Prostate gland (tissue), 2 donors: ENCODE data around the gene CORO7. TPM values are rescaled to one million over a fixed set of nuclear protein-coding genes. Genes with fewer than 3 reads are reported as not detected.

Source experiments
- DNase-seq: peaks from one replicate; pipeline ENCODE4 v3.0.0-alpha.2; 2019; ENCODE audit warnings: low spot score
- H3K27ac ChIP-seq, 2 donors: fragments of 200-600 bp; sonication (generic); 2 replicates each; pipeline ENCODE4 v1.5.1; 2017 to 2019
- H3K27me3 ChIP-seq: fragments of 200-600 bp; sonication (generic); replicated peaks from 2 replicates; pipeline ENCODE4 v1.5.1; 2019; ENCODE audit not compliant: insufficient read depth
- H3K36me3 ChIP-seq, 2 donors: fragments of 200-600 bp; sonication (generic); 1 replicate in 1 of 2; 2 replicates in 1 of 2; pipeline versions ENCODE4 v1.5.1 to v1.8.1; 2017 to 2019
- H3K4me1 ChIP-seq: fragments of 200-600 bp; sonication (generic); replicated peaks from 2 replicates; pipeline ENCODE4 v1.5.1; 2019
- H3K4me3 ChIP-seq, 2 donors: fragments of 200-600 bp; sonication (generic); 2 replicates each; pipeline ENCODE4 v1.5.1; 2017 to 2019
- H3K9me3 ChIP-seq: fragments of 200-600 bp; sonication (generic); 2 replicates; pipeline ENCODE4 v1.5.1; 2017
- CTCF ChIP-seq, 4 experiments: fragments of 200-600 bp in 2 of 4; fragments of 450-650 bp in 2 of 4; sonication (generic) in 2 of 4; IDR thresholded peaks; 1 replicate in 3 of 4; 2 replicates in 1 of 4; pipeline ENCODE4 v1.5.1; 2016 to 2019; ENCODE audit warnings: antibody characterized with exemption in 4 of 4, mild to moderate bottlenecking in 2 of 4, moderate library complexity in 2 of 4
- POLR2A ChIP-seq: fragments of 450-650 bp; IDR thresholded peaks from one replicate; pipeline ENCODE4 v1.6.1; 2016; ENCODE audit warnings: antibody characterized with exemption, mild to moderate bottlenecking
- POLR2AphosphoS5 ChIP-seq: sonication (generic); formaldehyde crosslinking; IDR thresholded peaks from one replicate; pipeline ENCODE4 v1.6.1; 2017; ENCODE audit warnings: antibody characterized with exemption
- WGBS: methylation state at CpG from one replicate; pipeline ENCODE4 v1.1.5; 2018; 5-methylcytosine and 5-hydroxymethylcytosine counted together
- intact Hi-C: fragments of 100-400 bp; cut with DNase I; formaldehyde crosslinking; loops from one replicate; pipeline ENCODE4 v1.14.2; 2022
- total RNA-seq, 2 donors: library from RNA; depleted of rRNA; stranded (reverse); fragments of >200 nt; gene quantifications; one replicate each; pipeline ENCODE4 v1.1.0, GENCODE V29; 2016

Gene CORO7
- total RNA-seq, 2 donors from 2014 or later, result 24.1 to 122 TPM

DNA sequence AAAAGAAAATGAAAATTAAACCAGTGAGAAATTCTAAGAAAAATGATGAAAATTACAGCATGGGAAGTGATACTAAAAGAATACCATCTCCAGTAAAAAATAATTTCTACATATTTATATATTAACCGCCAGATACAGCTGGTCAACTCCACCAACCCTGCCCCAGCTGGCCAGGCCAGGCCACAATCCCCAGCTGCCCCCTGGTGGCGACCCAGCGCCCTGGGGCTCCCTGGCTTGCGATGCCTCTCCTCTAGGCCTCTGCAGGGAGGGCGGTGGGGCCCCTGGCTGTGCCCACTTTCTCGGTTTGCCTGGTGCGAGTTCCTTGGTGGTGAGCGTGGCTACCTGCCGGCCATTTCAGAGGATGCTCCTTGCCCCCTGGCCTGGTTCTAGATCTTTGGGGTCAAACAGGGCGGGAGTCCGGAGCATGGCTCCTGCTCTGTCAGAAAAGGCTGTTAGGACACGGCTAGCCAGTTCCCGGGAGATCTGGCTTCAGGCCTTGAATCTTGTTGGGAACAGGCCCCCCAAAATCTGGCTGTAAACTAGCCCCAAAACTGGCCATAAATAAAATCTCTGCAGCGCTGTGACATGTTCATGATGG, 86.0 kb downstream of the CORO7 start:
- peaks cover 3% of the 10 kb centered on the region for H3K4me1 ChIP-seq
- peak; percentile 69 for DNase-seq
- no peak overlapping the region for H3K4me3 ChIP-seq
- H3K27ac ChIP-seq, result no peak overlapping the region
- H3K27me3 ChIP-seq, result no peaks in the 10 kb centered on the region
- TF ChIP-seq CTCF (IDR thresholded peaks at IDR 0.05) (peak; percentile 82 to 95 (median 93)), POLR2A (no peak), POLR2AphosphoS5 (peak; percentile 47)
- intact Hi-C loops, result loop anchor here (5.0 kb wide), 1 partner anchor 348 kb away; no protein-coding TSS in a partner anchor
- no peaks in the 10 kb centered on the region for H3K36me3 ChIP-seq
- 57% methylated on average over 14 of the region's 14 CpGs for WGBS
- H3K9me3 ChIP-seq, result no peaks in the 10 kb centered on the region

DNA sequence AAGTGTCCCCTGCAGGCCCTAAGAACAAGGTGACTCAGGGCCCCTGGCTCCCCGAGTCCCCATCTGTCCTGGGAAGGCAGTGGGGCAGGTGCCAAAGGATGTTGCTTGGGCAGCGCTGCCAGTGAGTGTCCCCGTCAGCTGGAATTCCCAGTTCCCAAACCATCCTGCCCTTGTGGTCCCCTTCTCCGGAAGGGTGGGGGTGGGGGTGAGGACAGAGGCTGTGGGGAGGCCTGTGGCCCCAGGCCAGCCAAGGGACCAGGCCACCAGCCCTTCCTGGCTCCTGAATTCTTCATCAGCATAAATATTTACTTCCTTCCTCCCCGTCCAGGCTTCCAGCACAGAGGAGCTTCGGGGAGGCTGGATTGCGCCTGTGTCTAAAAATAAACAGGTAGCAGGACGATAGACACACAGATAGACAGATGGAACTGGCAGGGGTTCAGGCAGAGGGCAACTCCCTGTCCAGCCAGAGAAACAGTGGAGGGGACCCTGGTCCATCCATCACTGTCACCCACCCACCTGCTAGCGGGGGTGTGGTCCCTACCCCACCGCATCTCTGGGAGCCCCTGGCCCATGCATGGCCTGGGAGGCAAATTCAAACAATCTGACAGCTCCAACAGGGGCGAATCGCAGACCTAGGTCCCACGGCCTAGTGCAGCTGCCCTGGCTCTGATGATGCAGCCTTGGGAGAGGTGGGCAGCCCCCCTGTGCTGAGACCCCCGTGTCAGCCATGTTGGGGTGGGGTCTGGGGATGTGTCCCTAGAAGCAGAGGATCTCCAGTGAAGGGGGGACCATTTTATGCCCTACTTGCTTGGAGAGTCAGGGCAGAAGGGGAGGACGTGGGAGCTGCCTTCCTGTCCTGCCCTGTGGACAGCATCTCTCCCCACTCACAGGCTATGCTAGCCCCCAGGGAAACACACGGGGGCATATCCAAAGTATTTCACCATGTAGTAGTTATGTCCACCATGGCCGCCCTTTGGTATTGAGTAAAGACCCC, 87.3 kb downstream of the CORO7 start:
- WGBS, result 57% methylated on average over 17 of the region's 17 CpGs
- intact Hi-C loops, result loop anchor here (2.0 kb wide), 2 partner anchors 40 to 128 kb away; no protein-coding TSS in a partner anchor
- no peak for DNase-seq
- Histone ChIP-seq H3K27ac (peak overlapping the region; percentile 65 to 73), H3K4me3 (no peak overlapping the region), H3K4me1 (peaks cover 3% of the 10 kb centered on the region), H3K36me3 (no peaks in the 10 kb centered on the region), H3K9me3 (no peaks in the 10 kb centered on the region), H3K27me3 (no peaks in the 10 kb centered on the region)
- no peak for TF ChIP-seq CTCF (IDR thresholded peaks at IDR 0.05)
- peak; percentile 5 for TF ChIP-seq POLR2AphosphoS5
- TF ChIP-seq POLR2A, result no peak

- DNase-seq, result peak; percentile 62
Observed at GRCh38 chr16:4328046-4328781, 88.2 kb downstream of the CORO7 start.

More at GRCh38 chr16:4328046-4328781, 88.2 kb downstream of the CORO7 start:
- H3K27ac ChIP-seq, result peak overlapping the region; percentile 65 to 73
- peak overlapping the region; percentile 27 to 40 for H3K4me3 ChIP-seq
- H3K36me3 ChIP-seq, result no peaks in the 10 kb centered on the region
- H3K9me3 ChIP-seq, result no peaks in the 10 kb centered on the region
- 9% methylated on average over 14 of the region's 30 CpGs for WGBS
- no peaks in the 10 kb centered on the region for H3K27me3 ChIP-seq
- TF ChIP-seq POLR2A (no peak), POLR2AphosphoS5 (peak; percentile 42), CTCF (IDR thresholded peaks at IDR 0.05) (peak in 3 of 4 experiments; percentile 36 to 69 (median 62))
- peaks cover 9% of the 10 kb centered on the region for H3K4me1 ChIP-seq
- intact Hi-C loops, result loop anchor here (2.0 kb wide), 2 partner anchors 39 to 127 kb away; no protein-coding TSS in a partner anchor
